GM18873 (cell line): ENCODE results near the gene SLC26A3.
"Not testable (repeated sequence)": the region's sequence is repeated elsewhere in the genome, so short reads cannot be mapped to it uniquely, and the experiment has no call there.

Experiments used
- ATAC-seq: cut with Tn5 transposase; IDR thresholded peaks from one replicate; pipeline ENCODE4 v1.9.1; 2021; ENCODE audit warnings: mild to moderate bottlenecking, moderate library complexity, moderate number of reproducible peaks; ENCODE audit not compliant: unreplicated experiment, low FRiP score

SLC26A3 gene

DNA sequence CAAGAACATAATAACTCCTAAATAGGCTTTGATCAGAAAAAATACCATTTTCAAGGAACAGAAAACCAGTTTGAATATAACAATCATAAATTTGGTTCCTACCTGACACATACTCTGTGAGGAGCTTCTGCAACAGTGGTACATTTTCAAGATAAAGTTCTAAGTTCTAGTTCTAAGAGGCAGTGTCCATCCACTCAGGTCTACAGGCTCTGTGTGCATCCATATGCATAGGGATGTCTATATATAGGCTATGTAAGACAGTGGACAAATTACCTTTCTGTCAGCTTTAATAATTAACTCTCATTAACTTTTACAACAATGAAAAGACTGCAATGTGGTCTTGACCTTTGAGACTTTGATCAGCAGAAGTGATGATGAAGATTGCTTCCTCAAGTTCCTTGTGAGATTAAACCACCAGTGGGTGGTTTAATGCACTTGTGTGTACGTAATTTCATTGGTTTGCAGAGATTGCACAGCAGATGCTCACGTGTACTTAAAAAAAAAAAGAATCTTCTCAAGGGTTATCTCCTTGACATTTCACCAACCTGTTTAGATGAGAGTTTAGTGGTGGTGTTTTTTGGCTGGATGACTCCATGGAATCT, at the start of gene SLC26A3:
TSS of gene SLC26A3 (minus strand) at position 215 of the 602 bp plus-strand sequence. CDS start 8,714 bp downstream, outside the sequence.
- no peak for ATAC-seq

DNA sequence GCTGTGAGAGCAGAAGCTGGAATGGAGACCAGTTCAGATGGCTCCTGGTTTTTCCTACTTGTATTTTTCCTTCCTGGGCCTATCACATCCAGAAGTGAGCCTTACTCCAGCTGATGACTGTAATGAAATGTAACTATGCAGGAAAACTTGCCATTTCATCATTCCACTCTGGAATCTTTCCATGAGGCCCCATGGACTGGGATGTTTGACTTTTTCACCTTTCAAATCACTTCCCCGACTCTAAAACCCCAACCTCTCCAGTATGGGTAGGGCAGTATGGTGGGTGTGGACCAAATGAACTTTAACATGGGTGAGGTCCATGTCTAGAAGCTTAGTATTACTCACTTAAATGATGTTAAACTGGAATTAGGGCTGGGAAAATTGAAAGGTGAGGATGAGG, 47.6 kb upstream of the SLC26A3 start:
- ATAC-seq = no peak

DNA sequence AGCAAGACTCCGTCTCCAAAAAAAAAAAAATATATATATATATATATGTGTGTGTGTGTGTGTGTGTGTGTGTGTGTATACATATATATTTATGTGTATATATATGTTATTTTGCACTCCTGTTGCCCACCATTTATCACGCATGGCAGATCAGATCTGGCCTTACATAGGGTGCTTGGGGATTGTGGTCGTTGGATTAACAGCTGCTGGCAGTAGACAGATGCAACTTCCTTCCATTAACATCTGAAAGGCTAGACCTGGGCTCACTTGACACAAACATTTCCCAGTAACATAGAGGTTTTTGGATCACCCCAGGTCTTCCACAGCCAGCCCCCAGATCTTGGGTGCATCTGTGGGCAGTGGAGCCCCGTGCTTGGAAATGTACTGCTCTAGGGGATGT, 47.2 kb upstream of the SLC26A3 start:
- ATAC-seq = no peak

DNA sequence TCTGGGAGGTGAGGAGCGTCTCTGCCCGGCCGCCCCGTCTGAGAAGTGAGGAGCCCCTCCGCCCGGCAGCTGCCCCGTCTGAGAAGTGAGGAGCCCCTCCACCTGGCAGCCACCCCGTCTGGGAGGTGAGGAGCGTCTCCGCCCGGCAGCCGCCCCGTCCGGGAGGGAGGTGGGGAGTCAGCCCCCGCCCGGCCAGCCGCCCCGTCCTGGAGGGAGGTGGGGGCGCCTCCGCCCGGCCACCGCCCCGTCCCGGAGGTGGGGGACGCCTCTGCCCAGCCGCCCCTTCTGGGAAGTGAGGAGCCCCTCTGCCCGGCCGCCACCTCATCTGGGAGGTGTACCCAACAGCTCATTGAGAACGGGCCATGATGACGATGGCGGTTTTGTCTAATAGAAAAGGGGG, 45.2 kb upstream of the SLC26A3 start:
- not testable (repeated sequence) for ATAC-seq

DNA sequence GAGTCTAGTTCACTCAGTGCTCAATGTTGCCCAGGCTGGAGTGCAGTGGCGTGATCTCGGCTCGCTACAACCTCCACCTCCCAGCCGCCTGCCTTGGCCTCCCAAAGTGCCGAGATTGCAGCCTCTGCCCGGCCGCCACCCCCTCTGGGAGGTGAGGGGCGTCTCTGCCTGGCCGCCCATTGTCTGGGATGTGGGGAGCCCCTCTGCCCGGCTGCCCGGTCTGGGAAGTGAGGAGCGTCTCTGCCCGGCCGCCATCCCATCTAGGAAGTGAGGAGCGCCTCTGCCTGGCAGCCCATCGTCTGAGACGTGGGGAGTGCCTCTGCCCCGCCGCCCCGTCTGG, 44.8 kb upstream of the SLC26A3 start:
- ATAC-seq = not testable (repeated sequence)

DNA sequence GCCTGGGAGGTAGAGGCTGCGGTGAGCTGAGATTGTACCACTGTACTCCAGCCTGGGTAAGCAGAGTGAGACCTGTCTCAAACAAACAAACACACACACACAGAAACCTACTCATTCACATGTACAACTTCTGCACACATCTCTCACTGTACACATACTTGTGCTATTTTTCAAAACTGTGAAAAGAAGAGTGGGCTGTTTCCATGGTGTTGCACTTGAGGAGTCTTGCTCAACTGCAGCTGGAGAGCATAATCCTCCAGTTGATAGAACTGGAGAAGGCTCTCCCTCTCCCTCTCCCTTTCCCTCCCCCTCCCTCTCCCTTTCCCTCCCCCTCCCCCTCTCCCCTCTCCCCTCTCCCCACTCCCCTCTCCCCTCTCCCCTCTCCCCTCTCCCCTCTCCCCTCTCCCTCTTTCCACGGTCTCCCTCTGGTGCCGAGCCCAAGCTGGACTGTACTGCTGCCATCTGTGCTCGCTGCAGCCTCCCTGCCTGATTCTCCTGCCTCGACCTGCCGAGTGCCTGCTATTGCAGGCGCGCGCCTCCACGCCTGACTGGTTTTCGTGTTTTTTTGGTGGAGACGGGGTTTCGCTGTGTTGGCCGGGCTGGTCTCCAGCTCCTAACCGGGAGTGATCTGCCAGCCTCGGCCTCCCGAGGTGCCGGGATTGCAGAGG, 44.3 kb upstream of the SLC26A3 start:
- ATAC-seq = no peak

DNA sequence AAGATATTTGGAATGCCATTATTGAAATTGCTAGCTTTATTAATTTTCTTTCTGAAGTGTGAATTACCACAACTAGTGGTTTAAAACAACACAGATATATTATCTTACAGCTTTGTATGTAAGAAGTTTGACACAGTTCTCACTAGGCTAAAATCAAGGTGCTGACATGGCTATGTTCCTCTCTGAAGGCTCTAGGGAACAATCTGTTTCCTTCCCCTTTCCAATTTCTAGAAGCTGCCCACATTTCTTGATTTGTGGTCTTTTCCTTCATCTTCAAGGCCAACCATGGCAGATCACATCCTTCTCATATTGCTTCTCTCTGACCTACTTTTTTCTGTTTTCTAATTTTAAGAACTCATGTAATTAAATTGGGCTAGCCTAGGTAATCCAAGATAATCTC, 43.3 kb upstream of the SLC26A3 start:
- no peak for ATAC-seq

DNA sequence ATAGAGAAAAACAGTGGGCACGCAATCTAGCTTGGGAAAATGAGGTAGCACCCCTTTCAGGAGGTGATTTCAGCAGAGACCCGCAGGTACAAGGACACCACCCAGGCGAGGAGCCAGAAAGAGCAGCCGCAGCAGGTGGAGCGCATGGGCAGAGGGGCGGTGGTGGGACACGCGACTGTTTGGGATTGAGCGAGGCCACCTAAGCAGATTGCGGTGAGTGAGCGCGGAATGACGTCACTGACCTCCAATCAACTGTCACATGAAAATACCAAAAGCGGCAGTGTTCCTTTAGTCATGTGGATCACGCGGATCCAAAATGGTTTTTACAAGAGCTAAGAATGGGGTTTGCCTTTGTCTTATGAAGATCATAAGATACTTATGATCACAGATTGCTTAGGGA, 40.2 kb upstream of the SLC26A3 start:
- ATAC-seq = no peak

DNA sequence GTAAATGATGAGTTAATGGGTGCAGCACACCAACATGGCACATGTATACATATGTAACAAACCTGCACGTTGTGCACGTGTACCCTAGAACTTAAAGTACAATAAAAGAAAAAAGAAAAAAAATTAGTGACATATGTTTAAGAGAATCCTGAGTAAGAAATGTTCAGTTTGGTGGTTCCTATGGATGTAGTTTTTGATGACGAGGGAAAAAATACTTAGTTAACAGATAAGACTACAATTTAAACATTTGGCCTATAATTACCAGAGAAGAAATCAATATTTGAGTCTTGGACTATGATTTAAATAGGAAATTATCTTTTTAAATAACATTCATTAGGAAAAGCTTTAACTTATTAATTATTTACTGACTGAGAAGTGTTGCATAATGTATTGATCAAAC, 39.2 kb upstream of the SLC26A3 start:
- ATAC-seq = no peak

DNA sequence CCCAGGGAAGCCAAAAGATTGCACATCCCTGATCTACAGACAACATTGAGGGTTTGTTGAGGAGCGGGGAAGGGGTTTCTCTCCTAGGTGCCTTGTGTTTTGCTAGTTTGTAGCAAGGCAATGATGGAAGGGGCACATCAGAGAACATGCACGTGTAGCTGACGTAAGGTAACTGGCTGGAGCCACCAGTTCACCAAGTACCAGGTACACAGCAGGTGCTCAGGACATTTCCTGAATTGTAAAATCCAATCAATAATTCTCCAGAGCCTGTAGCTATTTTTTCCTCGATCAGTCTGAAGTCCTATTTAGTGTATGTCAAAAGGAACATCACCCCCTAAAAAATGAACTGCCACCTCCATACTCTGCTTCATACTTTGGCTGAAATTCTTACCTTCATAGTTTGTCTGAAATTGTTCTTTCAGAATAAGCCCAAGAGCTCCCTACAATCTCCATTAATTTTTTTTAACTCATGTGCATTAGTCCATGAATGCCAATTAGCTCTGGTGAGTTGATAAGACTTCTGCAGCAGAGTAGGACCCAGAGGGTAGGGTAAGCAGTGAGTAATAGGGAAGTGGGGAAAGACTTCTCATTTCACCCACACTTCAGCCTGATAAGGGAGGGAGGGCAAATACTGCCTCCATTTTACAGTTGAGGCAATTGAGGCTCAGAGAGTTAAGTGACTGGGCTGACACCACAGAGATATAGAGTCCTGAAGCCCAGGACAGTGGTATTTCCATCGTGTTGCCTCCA, 36.0 kb upstream of the SLC26A3 start:
- ATAC-seq = no peak

DNA sequence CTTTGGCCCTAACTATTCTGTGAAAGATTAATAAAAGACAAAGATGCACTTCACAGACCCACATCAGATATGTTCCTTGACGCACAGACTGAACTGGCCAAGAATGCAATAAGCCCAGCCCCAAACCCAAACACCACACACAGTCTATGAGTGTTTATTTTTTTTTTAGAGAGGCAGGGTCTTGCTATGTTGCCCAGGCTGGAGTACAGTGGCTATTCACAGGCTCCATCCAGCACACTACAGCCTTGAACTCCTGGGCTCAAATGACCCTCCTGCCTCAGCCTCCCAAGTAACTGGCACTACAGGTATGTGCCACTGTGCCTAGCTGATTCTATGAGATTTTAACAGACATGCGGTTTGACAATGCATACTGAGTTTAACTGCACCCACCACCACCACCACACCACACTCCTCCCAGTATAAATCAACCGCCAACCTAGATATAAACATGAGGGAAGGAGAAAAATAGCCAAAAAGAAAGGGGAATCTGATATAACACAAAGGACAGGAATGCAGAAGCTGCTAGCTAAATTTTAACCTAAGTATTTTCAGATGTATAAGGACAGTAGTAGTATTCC, 35.1 kb upstream of the SLC26A3 start:
- ATAC-seq = no peak

DNA sequence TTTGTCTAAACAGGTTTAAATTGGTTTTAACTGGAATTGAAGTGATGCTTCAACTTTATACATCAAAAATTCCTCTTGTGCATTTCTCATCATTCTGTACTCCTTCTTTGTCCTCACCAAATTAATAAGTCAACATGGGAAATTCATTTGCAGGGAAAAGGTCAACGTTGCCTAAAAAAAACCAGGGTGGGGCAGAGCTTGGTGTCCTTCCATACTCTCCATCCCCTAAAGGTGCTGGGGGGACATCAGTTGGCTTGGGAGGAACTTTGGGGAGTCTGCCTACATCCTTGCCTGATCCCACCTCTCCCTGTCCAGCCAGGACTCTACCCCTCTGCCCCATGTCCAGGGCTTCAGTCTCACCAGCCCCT, 34.1 kb upstream of the SLC26A3 start:
- no peak for ATAC-seq

DNA sequence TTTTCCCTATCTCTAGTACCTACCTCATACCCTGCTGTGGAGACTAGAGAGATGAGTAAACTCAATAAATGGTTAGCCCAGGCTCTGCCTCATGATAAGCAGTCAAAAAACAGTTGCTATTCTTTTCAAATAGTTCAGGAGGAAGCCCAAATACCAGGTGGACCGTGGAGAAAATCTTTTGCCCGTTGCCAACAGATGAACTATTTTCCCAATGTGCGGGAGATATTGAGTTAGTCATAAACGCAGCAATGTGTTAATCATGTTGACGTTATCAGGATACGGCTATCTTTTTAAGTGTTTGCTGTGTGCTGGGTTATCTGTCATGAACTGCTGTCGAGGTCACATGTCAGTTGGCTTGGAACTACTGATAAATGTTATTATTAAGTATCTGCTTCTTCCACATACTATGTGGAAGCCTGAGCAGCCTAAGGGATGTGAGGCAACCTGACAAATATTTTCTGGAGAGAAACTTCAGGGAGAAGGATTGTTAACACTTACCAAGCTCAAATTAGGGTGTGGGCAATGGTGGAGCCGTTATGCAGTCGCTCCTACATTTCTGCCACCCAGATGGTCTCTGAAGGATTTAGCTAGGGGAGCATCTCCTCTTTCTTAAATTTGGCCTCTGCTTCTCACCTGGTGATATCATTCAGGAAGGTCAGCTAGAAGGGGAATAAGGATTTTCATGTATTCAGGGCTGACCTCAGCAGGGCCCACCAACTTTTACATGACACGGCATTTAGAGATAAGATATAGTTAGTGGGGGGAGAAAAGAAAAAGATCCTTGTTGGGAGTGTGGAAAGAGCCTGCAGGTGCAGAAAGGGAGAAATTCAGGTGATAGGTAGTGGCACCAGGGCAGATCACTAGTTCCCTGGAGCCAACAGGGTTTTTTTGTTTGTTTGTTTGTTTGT, 33.5 kb upstream of the SLC26A3 start:
- no peak for ATAC-seq

DNA sequence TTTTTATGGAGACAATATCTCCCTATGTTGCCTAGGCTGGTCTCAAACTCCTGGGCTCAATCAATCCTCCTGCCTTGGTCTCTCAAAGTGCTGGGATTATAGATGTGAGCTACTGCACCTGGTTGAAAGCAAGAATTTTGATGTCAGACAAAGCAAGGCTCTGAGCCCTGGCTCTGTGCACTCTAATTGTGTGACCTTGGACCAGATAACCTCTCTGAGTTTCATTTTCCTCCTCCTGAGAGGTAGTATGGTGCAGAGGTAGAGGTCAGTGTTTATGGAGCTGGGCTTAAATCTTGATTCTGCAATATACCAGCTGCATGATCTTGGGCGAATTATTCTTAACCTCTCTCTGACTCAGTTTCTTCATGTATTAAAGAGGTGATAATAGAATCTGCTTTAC, 31.4 kb upstream of the SLC26A3 start:
- ATAC-seq = no peak

DNA sequence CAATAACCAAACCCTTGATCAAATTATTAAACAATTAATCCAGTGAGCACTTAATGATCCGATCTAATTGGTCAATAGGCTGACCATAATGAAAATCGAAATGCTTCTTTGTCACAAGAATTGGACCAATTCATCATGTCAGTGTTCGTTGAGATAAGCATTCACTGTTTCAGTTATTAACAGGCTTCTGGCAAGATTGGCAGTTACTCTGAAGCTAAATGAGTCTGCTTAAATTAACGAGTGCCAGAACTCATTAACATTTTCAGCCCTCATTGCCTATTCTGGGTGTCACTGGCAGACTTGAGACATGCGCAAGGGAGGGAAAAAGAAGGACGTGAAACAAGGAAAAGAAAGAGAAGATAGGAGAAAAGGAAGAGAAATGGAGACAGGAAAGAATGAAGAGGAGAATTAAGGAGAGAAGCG, 30.7 kb upstream of the SLC26A3 start:
- no peak for ATAC-seq

DNA sequence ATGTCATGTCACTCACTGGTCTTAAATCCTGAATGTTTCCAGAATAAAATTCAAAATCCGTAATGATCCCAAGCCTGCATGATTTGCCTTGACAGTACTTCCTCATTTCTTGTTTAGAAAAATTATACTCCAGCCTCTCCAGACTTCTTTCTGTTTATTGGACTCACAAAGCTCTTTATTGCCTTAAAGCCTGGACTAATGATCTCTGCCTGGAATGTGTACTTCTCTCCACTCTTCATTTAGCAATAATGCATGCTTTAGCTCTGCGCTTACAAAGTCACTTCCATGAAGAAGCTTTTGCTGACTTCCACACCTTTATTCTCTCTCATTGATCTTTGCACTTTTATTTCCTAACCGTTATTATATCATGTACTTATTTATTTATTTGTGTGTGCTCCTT, 27.4 kb upstream of the SLC26A3 start:
- no peak for ATAC-seq

DNA sequence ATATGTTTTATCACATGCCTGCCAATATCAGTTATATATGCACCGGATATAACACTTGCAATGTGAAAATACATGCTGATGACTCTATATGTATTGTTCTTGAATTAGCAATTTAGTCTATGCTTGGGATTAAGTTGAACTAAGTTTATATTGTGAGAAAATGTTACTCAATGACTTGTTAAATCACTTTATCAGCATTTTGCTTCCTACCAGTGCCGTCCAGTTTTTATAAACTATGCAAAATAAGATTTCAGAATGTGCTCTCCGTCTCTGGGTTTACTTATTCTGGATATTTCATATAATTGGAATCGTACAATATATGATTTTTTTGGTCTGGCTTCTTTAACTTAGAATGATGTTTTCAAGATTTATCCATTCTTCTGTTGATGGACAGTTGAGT, 25.5 kb upstream of the SLC26A3 start:
- ATAC-seq = no peak

DNA sequence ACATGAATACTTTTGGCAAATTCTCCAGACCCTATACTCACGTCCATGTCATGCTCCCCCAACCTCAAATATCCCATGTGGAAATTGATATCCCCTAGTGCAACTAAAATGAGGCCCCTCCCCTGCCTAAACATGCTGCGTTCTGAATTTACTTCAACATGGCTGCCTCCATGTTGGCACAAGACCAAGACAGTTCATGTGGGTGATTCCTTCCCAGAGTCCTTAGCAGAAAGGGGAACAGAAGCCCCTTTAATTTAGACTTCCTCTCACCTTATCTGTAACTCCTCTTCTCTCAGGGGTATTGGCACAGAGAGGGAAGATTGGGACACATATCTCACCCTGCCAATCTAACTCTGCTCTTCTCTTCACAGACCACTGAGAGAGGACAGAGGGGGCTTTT, 24.5 kb upstream of the SLC26A3 start:
- ATAC-seq = no peak

DNA sequence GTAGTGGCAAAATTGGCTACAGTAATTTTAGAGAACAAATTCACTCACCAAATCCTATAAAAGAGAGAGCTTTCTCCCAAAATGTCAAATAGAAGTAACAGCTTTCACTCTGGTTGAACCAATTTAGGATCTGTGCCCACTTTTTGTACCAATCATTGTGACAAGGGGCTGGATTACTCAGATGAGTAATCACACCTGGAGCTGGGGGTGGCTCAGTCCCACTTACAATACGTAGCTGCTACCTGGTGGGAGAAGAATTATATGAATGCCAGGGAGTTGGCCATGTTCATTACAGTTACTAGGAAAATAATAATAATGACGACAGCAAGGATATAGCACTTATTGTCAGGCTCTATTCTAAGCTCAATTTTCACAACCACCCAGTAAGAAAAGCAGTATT, 23.4 kb upstream of the SLC26A3 start:
- no peak for ATAC-seq

DNA sequence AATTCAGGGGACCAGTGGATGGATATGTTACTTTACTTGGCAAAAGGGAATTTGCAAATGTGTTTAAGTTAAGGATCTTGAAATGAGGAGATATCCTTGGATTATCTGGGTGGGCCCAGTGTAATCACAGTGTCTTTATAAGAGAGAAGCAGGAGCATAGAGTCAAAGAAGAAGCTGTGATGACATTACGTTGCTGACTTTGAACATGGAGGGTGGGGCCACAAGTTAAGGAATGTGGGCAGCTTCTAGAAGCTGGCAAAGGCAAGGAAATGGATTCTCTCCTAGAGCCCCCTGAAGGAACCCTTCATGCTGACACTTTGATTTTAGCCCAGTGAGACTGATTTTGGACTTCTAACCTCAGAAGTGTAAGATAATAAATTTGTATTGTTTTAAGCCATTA, 21.8 kb upstream of the SLC26A3 start:
- ATAC-seq = no peak

DNA sequence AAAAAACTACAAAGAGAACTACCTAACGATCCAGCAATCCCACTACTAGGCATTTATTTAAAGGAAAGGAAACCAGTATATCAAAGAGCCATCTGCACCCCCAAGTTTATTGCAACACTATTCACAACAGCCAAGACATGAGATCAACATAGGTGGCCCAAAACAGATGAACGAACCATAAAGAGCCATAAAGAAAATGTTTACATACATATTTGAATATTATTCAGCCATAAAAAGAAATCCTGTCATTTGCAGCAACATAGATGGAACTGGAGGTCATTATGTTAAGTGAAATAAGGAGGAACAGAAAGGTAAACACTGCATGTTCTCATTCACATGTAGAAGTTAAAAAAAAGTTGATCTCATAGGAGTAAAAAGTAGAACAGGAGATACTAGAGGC, 15.6 kb upstream of the SLC26A3 start:
- no peak for ATAC-seq
